Transverse colon (tissue), 4 donors: Measurements from ENCODE around the gene ATP1A3. TPM values are rescaled to one million over a fixed set of nuclear protein-coding genes. Genes with fewer than 3 reads are reported as not detected.

ENCODE experiments used
- DNase-seq: peaks from one replicate; pipeline ENCODE4 v3.0.0-alpha.2; 2019
- H3K27ac ChIP-seq, 4 donors: fragments of 200-600 bp; sonication (generic); 2 replicates each; pipeline ENCODE4 v1.5.1; 2016 to 2018; ENCODE audit warnings: inconsistent platforms in 4 of 4
- H3K27me3 ChIP-seq: fragments of 200-600 bp; sonication (generic); 2 replicates; pipeline ENCODE4 v1.5.1; 2017; ENCODE audit warnings: inconsistent platforms
- H3K36me3 ChIP-seq, 4 donors: fragments of 200-600 bp; sonication (generic); 2 replicates each; pipeline ENCODE4 v1.5.1; 2017 to 2019; ENCODE audit warnings: inconsistent platforms in 4 of 4
- H3K4me1 ChIP-seq, 4 donors: fragments of 200-600 bp; sonication (generic); 2 replicates each; pipeline ENCODE4 v1.5.1; 2017 to 2020; ENCODE audit warnings: inconsistent platforms in 4 of 4
- H3K4me3 ChIP-seq, 4 donors: fragments of 200-600 bp; sonication (generic); 1 replicate in 1 of 4; 2 replicates in 3 of 4; pipeline versions ENCODE4 v1.5.1 to v1.6.1; 2017 to 2019; ENCODE audit warnings: inconsistent platforms in 4 of 4
- H3K9me3 ChIP-seq, 2 donors: fragments of 200-600 bp; sonication (generic); 2 replicates each; pipeline ENCODE4 v1.5.1; 2017 to 2019; ENCODE audit warnings: inconsistent platforms in 2 of 2
- EP300 ChIP-seq: sonication (generic); formaldehyde crosslinking; IDR thresholded peaks from one replicate; pipeline ENCODE4 v1.6.1; 2017; ENCODE audit warnings: antibody characterized with exemption, low read depth
- POLR2A ChIP-seq: fragments of 450-650 bp; IDR thresholded peaks from one replicate; pipeline ENCODE4 v1.6.1; 2016; ENCODE audit warnings: antibody characterized with exemption, mild to moderate bottlenecking, moderate library complexity
- POLR2AphosphoS5 ChIP-seq, 3 donors: sonication (generic); formaldehyde crosslinking; IDR thresholded peaks; one replicate each; pipeline ENCODE4 v1.6.1; 2016; ENCODE audit warnings: antibody characterized with exemption in 3 of 3
- WGBS, 2 donors: methylation state at CpG; one replicate each; pipeline ENCODE4 v1.1.5; 2018; ENCODE audit warnings: low coverage in 1 of 2; 5-methylcytosine and 5-hydroxymethylcytosine counted together
- in situ Hi-C, 4 donors: fragments of 200-750 bp; cut with MboI; loops; one replicate each; pipeline versions ENCODE4 v1.15.0 to v1.15.1; 2017; ENCODE audit warnings: low sequenced_read_pairs in 3 of 4, low pct_ligation_motif_present in 1 of 4, low pct_unique_long_range_greater_than_20kb in 1 of 4
- intact Hi-C: fragments of 100-400 bp; cut with DNase I; formaldehyde crosslinking; loops from one replicate; pipeline ENCODE4 v1.15.1; 2023; ENCODE audit warnings: low total_unique reads
- total RNA-seq, 4 donors: library from RNA; depleted of rRNA; stranded (reverse); fragments of >200 nt; gene quantifications; one replicate each; pipeline ENCODE4 v1.1.0, GENCODE V29; 2016
- TF ChIP-seq, protein P1 (sequence below), 5 experiments: fragments of 200-600 bp in 3 of 5; fragments of 450-650 bp in 2 of 5; sonication (generic) in 3 of 5; IDR thresholded peaks; 1 replicate in 2 of 5; 2 replicates in 3 of 5; pipeline ENCODE4 v1.5.1; 2016 to 2017; ENCODE audit warnings: antibody characterized with exemption in 5 of 5, inconsistent platforms in 3 of 5, mild to moderate bottlenecking in 2 of 5, moderate library complexity in 1 of 5

Gene ATP1A3
- total RNA-seq, 4 donors from 2014 or later, result 0.20 to 1.1 (median 1.1) TPM; not detected in 1

DNA sequence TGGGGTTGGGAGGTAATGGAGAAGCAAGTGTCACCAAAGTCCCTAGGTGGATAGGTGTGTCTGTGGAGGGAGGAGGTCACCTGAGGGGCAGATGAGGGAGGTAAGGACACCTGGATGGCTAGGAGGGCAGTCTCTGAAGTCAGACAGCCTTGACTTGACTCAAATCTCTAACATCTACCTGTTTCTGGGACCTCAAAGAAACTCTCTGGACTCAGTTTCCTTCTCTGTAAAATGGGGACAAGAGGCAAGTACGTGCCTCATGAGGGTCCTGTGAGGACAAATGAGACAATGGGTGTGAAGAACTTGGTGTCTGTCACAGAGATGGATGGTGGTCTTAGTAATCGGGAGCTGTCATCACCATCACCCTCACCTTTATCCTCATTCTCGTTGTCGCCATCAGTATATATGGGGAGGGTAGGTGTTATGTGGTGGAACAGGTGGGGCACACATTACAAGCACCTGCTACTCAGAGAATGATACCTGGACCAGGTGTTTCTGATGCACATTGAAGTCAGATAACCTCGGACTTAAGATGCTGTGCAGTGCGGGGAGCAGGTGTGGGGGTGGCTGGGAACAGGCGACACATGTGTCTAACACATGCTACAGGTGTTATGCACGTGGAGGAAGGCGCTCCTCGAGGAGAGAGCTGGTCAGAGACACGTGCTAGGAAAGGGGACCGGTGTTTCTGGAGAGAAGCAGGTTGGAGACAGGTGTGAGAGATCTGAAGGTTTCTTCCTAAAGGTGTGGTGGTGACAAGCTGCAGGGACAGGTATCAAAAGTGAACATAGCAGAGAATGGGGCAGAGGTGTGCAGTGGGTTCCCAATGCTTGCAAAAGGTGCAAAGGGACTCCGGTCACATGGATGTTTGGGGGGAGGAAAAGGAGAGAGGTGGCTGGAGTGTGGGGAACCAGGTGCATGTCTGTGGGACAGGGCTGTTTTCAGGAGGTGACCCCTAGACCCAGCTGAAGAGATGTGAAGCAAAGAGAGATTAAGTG, 69.6 kb downstream of the ATP1A3 start:
- H3K36me3 ChIP-seq, result no peaks in the 10 kb centered on the region
- no peak overlapping the region for H3K27ac ChIP-seq
- H3K4me3 ChIP-seq, result no peak overlapping the region
- 41 to 47% methylated on average over 7 to 13 of the region's 13 CpGs for WGBS, 2 donors
- intact Hi-C loops, result no loop called here
- in situ Hi-C loops, result no loop called here
- TF ChIP-seq POLR2A, result no peak
- TF ChIP-seq POLR2AphosphoS5 (IDR thresholded peaks at IDR 0.05), result no peak
- TF ChIP-seq, protein P1, sequence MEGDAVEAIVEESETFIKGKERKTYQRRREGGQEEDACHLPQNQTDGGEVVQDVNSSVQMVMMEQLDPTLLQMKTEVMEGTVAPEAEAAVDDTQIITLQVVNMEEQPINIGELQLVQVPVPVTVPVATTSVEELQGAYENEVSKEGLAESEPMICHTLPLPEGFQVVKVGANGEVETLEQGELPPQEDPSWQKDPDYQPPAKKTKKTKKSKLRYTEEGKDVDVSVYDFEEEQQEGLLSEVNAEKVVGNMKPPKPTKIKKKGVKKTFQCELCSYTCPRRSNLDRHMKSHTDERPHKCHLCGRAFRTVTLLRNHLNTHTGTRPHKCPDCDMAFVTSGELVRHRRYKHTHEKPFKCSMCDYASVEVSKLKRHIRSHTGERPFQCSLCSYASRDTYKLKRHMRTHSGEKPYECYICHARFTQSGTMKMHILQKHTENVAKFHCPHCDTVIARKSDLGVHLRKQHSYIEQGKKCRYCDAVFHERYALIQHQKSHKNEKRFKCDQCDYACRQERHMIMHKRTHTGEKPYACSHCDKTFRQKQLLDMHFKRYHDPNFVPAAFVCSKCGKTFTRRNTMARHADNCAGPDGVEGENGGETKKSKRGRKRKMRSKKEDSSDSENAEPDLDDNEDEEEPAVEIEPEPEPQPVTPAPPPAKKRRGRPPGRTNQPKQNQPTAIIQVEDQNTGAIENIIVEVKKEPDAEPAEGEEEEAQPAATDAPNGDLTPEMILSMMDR (IDR thresholded peaks at IDR 0.05), result no peak
- no peak for TF ChIP-seq EP300
- H3K27me3 ChIP-seq, result peaks cover 83% of the 10 kb centered on the region
- no peaks in the 10 kb centered on the region for H3K9me3 ChIP-seq
- DNase-seq, result no peak
- peaks cover 0 to 20% (median 16%) of the 10 kb centered on the region in 4 donors for H3K4me1 ChIP-seq

DNA sequence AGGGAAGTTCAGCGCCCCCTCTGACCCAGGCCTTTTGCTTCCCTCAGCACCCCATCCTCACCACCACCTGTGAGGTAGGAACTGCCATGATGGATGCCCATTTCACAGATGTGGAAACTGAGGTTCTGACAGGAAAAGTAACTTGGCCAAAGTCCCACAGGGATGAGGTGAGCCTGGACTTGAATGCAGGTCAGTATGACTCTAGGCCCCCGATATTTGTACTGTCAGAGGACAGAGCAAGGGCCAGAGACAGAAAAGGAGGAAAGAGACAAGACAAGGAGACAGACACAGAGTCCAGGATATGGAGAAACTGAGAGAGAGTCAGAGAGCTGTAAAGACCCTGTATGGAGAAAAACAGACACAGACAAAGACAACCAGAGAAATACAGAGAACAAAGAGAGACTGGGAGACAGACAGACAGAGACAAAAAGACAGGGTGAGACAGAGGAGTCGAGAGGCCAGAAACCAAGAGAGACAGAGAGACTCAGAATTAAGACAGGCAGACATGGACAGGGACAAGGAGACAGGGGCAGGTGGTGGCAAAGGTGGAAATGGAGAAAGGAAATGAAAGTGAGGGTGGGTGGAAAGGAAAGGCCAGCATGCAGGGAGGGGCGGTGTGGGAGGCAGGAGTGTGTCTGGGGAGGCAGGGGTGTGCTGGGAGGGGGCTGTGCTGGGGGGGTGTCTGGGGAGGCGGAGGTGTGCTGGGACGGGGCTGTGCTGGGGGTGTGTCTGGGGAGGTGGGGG, 70.8 kb downstream of the ATP1A3 start:
- TF ChIP-seq POLR2A, result no peak
- TF ChIP-seq POLR2AphosphoS5 (IDR thresholded peaks at IDR 0.05), result no peak
- TF ChIP-seq EP300, result no peak
- TF ChIP-seq, protein P1 (IDR thresholded peaks at IDR 0.05), result no peak
- 47 to 64% methylated on average over 2 to 4 of the region's 6 CpGs for WGBS, 2 donors
- no peaks in the 10 kb centered on the region for H3K9me3 ChIP-seq
- H3K4me3 ChIP-seq, result no peak overlapping the region
- H3K27ac ChIP-seq, result no peak overlapping the region
- intact Hi-C loops (no loop called here), in situ Hi-C loops (no loop called here)
- DNase-seq, result no peak
- H3K36me3 ChIP-seq, result no peaks in the 10 kb centered on the region
- peaks cover 0 to 8% (median 7%) of the 10 kb centered on the region in 4 donors for H3K4me1 ChIP-seq
- peaks cover 73% of the 10 kb centered on the region for H3K27me3 ChIP-seq

DNA sequence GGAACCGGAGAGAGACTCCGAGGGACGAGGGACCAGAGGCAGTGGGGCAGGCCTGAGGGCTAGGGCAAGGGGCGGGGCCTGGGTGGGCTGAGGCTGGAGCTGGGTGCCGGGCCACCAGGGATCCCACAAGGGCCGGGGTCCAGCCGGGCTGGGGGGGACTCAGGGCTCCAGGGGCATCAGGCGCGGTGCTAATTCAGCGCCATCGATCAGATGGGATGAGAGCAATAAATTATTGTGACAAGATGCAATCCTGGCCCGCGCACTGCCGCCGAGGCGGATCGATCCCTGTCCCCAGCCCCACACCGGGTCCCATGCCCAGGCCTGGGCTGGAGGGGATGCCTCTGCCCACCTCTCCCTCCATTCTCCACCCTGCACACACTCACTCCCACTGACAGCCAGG, 71.4 kb downstream of the ATP1A3 start:
- no peak for DNase-seq
- in situ Hi-C loops (no loop called here), intact Hi-C loops (no loop called here)
- Histone ChIP-seq H3K36me3 (no peaks in the 10 kb centered on the region), H3K27me3 (peaks cover 70% of the 10 kb centered on the region), H3K4me3 (no peak overlapping the region), H3K27ac (no peak overlapping the region), H3K9me3 (no peaks in the 10 kb centered on the region), H3K4me1 (peaks cover 0 to 1% (median under 1%) of the 10 kb centered on the region in 4 donors)
- TF ChIP-seq POLR2A (no peak), EP300 (no peak), POLR2AphosphoS5 (IDR thresholded peaks at IDR 0.05) (no peak)
- TF ChIP-seq, protein P1 (IDR thresholded peaks at IDR 0.05), result no peak
- 24 to 28% methylated on average over 10 to 18 of the region's 18 CpGs for WGBS, 2 donors
